Loucy (cell line): ENCODE data around the gene SMIM45.

ENCODE experiments used
- H2AFZ ChIP-seq: fragments of 200-600 bp; sonication (generic); 2 replicates; pipeline ENCODE4 v1.6.0; 2016; ENCODE audit warnings: antibody characterized with exemption, mild to moderate bottlenecking, low read length, moderate library complexity
- H3F3A ChIP-seq: fragments of 200-600 bp; 2 replicates; pipeline ENCODE4 v1.6.0; 2016; ENCODE audit warnings: antibody characterized with exemption, low read depth, mild to moderate bottlenecking
- H3K27me3 ChIP-seq: fragments of 200-600 bp; sonication (generic); 2 replicates; pipeline ENCODE4 v1.6.1; 2014; ENCODE audit warnings: low read length, mild to moderate bottlenecking; ENCODE audit not compliant: insufficient read depth, poor library complexity, severe bottlenecking
- H3K36me3 ChIP-seq: fragments of 200-600 bp; sonication (generic); 2 replicates; pipeline ENCODE4 v1.6.1; 2016; ENCODE audit warnings: low read length; ENCODE audit not compliant: insufficient read depth
- H3K4me1 ChIP-seq: fragments of 200-600 bp; sonication (generic); 2 replicates; pipeline ENCODE4 v1.5.1; 2014; ENCODE audit warnings: low read length, mild to moderate bottlenecking; ENCODE audit not compliant: insufficient read depth, poor library complexity, severe bottlenecking
- H3K4me2 ChIP-seq: fragments of 200-600 bp; sonication (generic); 2 replicates; pipeline ENCODE4 v1.6.0; 2014; ENCODE audit warnings: antibody characterized with exemption, low read length, low read depth, mild to moderate bottlenecking; ENCODE audit not compliant: poor library complexity, severe bottlenecking
- H3K4me3 ChIP-seq: fragments of 200-600 bp; sonication (generic); 2 replicates; pipeline ENCODE4 v1.5.1; 2014; ENCODE audit warnings: low read length, mild to moderate bottlenecking, mixed read lengths; ENCODE audit not compliant: poor library complexity, severe bottlenecking
- H3K79me2 ChIP-seq: fragments of 200-600 bp; sonication (generic); 2 replicates; pipeline ENCODE4 v1.6.1; 2014; ENCODE audit warnings: low read length; ENCODE audit not compliant: insufficient read depth
- H3K9ac ChIP-seq: fragments of 200-600 bp; sonication (generic); 2 replicates; pipeline ENCODE4 v1.6.0; 2014; ENCODE audit warnings: mild to moderate bottlenecking, low read depth, low read length, moderate library complexity; ENCODE audit not compliant: poor library complexity, severe bottlenecking
- H3K9me2 ChIP-seq: fragments of 200-600 bp; sonication (generic); replicated peaks from 2 replicates; pipeline ENCODE4 v1.6.1; 2016; ENCODE audit warnings: low read depth, low read length, mixed read lengths
- H3K9me3 ChIP-seq: fragments of 200-600 bp; sonication (generic); 2 replicates; pipeline ENCODE4 v1.6.1; 2014; ENCODE audit warnings: mild to moderate bottlenecking, antibody characterized with exemption, low read length, low read depth; ENCODE audit not compliant: insufficient read depth
- H4K20me1 ChIP-seq: fragments of 200-600 bp; sonication (generic); 2 replicates; pipeline ENCODE4 v1.6.0; 2014; ENCODE audit warnings: antibody characterized with exemption, low read length, mild to moderate bottlenecking; ENCODE audit not compliant: insufficient read depth, poor library complexity, severe bottlenecking
- CTCF ChIP-seq: fragments of 200-600 bp; sonication (generic); conservative IDR thresholded peaks from 2 replicates; pipeline ENCODE4 v1.5.1; 2014; ENCODE audit warnings: mild to moderate bottlenecking, antibody characterized with exemption, low read length
- EZH2phosphoT487 ChIP-seq: fragments of 200-600 bp; IDR thresholded peaks from 2 replicates; pipeline ENCODE4 v1.6.1; 2018; ENCODE audit warnings: antibody characterized with exemption, mild to moderate bottlenecking, moderate library complexity, borderline replicate concordance

The SMIM45 gene

GRCh38 chr22:41963453-41964111, 11.6 kb downstream of the SMIM45 start:
- H3K4me2 ChIP-seq, result no peak overlapping the region
- H2AFZ ChIP-seq, result no peak overlapping the region
- H3K79me2 ChIP-seq, result no peaks in the 10 kb centered on the region
- H4K20me1 ChIP-seq, result no peaks in the 10 kb centered on the region
- H3F3A ChIP-seq, result no peaks in the 10 kb centered on the region
- no peaks in the 10 kb centered on the region for H3K9me3 ChIP-seq
- TF ChIP-seq EZH2phosphoT487, result no peak
- TF ChIP-seq CTCF, result no peak
- peaks cover 3% of the 10 kb centered on the region for H3K4me1 ChIP-seq
- no peak overlapping the region for H3K4me3 ChIP-seq
- H3K36me3 ChIP-seq, result no peaks in the 10 kb centered on the region
- H3K9ac ChIP-seq, result no peak overlapping the region
- H3K27me3 ChIP-seq, result no peaks in the 10 kb centered on the region
- no peaks in the 10 kb centered on the region for H3K9me2 ChIP-seq

GRCh38 chr22:41964112-41964491, 12.2 kb downstream of the SMIM45 start:
- no peaks in the 10 kb centered on the region for H3K9me3 ChIP-seq
- TF ChIP-seq CTCF, result no peak
- TF ChIP-seq EZH2phosphoT487, result no peak

GRCh38 chr22:41966225-41966606, 14.3 kb downstream of the SMIM45 start:
- TF ChIP-seq EZH2phosphoT487, result no peak
- TF ChIP-seq CTCF, result no peak
- no peak overlapping the region for H3K4me2 ChIP-seq
- H3K4me3 ChIP-seq, result no peak overlapping the region
- H3K27me3 ChIP-seq, result no peaks in the 10 kb centered on the region
- H2AFZ ChIP-seq, result no peak overlapping the region
- no peaks in the 10 kb centered on the region for H4K20me1 ChIP-seq
- H3K36me3 ChIP-seq, result no peaks in the 10 kb centered on the region
- no peak overlapping the region for H3K9ac ChIP-seq
- peaks cover 3% of the 10 kb centered on the region for H3K4me1 ChIP-seq
- H3K9me3 ChIP-seq, result no peaks in the 10 kb centered on the region
- no peaks in the 10 kb centered on the region for H3K79me2 ChIP-seq
- no peaks in the 10 kb centered on the region for H3K9me2 ChIP-seq
- H3F3A ChIP-seq, result no peaks in the 10 kb centered on the region

More at GRCh38 chr22:41964112-41964491, 12.2 kb downstream of the SMIM45 start:
- H4K20me1 ChIP-seq, result no peaks in the 10 kb centered on the region
- no peaks in the 10 kb centered on the region for H3K79me2 ChIP-seq
- peaks cover 3% of the 10 kb centered on the region for H3K4me1 ChIP-seq
- H3K27me3 ChIP-seq, result no peaks in the 10 kb centered on the region
- no peak overlapping the region for H2AFZ ChIP-seq
- H3K4me3 ChIP-seq, result no peak overlapping the region
- no peak overlapping the region for H3K9ac ChIP-seq
- no peak overlapping the region for H3K4me2 ChIP-seq
- H3F3A ChIP-seq, result no peaks in the 10 kb centered on the region
- no peaks in the 10 kb centered on the region for H3K36me3 ChIP-seq
- no peaks in the 10 kb centered on the region for H3K9me2 ChIP-seq
